ENCODE data around the gene ERC2.

DNA sequence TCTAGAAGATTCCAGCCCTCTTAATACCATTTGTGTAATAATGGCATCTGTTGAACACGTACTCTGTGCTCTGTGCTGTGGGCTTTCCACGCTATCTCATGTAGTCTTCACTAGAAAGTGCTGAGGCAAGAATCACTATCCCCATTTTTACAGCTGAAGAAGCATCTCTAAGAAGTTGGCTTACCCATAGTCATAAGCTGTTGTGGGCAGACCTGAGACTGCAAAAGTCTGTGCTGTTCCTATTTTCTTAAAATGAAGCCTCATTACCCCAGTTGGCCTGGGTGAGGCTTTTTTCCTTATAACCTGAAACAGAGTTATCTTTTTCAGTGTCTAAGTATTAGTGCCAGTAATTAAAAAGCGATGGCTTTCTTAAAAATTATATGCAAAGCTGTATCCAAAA, 58.5 kb downstream of the ERC2 start:
- TF ChIP-seq, protein P1, sequence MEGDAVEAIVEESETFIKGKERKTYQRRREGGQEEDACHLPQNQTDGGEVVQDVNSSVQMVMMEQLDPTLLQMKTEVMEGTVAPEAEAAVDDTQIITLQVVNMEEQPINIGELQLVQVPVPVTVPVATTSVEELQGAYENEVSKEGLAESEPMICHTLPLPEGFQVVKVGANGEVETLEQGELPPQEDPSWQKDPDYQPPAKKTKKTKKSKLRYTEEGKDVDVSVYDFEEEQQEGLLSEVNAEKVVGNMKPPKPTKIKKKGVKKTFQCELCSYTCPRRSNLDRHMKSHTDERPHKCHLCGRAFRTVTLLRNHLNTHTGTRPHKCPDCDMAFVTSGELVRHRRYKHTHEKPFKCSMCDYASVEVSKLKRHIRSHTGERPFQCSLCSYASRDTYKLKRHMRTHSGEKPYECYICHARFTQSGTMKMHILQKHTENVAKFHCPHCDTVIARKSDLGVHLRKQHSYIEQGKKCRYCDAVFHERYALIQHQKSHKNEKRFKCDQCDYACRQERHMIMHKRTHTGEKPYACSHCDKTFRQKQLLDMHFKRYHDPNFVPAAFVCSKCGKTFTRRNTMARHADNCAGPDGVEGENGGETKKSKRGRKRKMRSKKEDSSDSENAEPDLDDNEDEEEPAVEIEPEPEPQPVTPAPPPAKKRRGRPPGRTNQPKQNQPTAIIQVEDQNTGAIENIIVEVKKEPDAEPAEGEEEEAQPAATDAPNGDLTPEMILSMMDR (IDR thresholded peaks at IDR 0.05) = no peak
- no peak for TF ChIP-seq POLR2A (IDR thresholded peaks at IDR 0.05)
- TF ChIP-seq POLR2AphosphoS5 (IDR thresholded peaks at IDR 0.05) = no peak
- TF ChIP-seq EP300 (IDR thresholded peaks at IDR 0.05) = no peak
